Endometrial microvascular endothelial cells (primary cell): Measurements from ENCODE around the gene DNAH6. TPM values are rescaled to one million over a fixed set of nuclear protein-coding genes. Genes with fewer than 3 reads are reported as not detected.
"Not testable (repeated sequence)": the region's sequence is repeated elsewhere in the genome, so short reads cannot be mapped to it uniquely, and the experiment has no call there.

Experiments used
- in situ Hi-C: cut with HindIII; loops from 2 replicates; pipeline ENCODE4 v1.10.0; 2017; ENCODE audit warnings: low sequenced_read_pairs, low pct_unique_long_range_greater_than_20kb; ENCODE audit errors: inconsistent ontology term
- total RNA-seq: library from RNA; depleted of rRNA; stranded (reverse); fragments of >200 nt; gene quantifications from one replicate; pipeline ENCODE4 v1.2.3, GENCODE V29; 2015; ENCODE audit errors: inconsistent ontology term

The DNAH6 gene
- 0.19 TPM for total RNA-seq

GRCh38 chr2:84516234-84516986 is at the start of gene DNAH6:
Gene DNAH6 (plus strand): TSS chr2:84516498. CDS start chr2:84517827, 1,329 bp downstream.
- in situ Hi-C loops = no loop called here

GRCh38 chr2:84467389-84467788 is 48.9 kb upstream of the DNAH6 start:
- in situ Hi-C loops = no loop called here

DNA sequence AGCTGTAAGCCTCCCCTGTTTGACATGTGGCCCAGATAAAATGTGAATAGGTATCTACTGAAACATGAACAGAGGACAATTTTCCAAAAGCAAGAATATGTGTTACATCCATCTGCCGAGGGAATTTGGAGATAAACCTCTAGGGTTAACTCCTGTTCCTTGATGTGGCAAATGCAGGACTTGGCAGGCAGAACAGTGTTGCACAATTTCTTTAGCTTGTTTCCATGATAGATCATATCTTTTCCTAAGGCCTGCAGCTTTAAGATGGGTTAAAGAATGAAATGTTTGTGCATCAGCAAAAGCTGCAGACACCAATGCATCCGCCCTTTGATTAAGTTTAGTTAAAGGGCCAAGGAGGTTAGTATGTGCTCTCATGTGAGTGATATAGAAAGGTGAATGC is 43.9 kb upstream of the DNAH6 start:
- in situ Hi-C loops = not testable (repeated sequence)

DNA sequence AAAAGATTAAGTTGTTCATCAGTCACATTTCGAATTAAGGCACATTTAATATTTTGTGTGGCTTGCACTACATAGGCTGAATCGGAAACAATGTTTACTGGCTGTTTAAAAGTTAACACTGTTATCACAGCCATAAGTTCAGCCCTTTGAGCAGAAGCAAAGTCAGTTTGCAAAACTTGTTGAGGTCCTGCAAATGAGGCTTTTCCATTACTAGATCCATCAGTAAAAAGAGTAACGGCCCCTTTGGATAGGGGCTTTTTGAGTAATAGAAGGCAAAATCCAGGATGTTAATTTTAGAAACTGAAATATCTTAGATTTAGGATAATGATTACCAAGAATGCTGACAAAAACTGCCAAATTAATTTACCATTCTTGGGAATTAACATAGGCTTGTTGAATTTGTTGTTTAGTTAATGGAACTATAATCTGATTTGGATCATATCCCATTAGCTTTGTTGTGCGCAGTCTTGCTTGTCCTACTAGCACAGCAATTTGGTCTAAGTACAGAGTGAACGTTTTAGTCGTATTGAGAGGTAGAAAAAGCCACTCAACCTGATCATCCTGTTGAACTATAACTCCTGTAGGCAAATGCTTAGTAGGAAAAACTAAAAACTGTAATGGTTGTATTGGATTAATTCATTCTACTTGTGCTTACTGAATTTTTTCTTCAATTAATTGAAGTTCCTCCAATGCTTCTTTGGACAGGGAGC is 43.3 kb upstream of the DNAH6 start:
- in situ Hi-C loops = no loop called here

- in situ Hi-C loops = no loop called here
Measured at GRCh38 chr2:84474176-84474575, 42.1 kb upstream of the DNAH6 start.

DNA sequence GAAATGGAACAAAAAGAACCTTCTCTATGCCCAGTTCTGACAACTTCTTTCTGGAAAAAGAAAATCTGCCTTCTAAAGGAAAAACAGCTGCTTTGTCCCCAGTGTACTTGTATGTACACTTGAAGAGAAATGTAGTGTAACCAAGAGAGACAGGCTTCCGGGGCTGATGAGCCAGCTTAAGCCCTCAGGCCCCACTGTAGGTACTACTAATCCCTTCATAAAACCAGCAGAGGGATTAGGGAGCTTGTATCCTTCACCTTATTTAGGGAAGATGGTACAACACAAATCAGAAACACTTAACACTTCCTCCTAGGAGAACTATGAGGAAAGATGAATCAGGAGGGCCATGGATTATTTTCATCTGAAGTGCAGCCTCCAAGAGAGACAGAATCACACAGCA is 38.4 kb upstream of the DNAH6 start:
- in situ Hi-C loops = no loop called here

DNA sequence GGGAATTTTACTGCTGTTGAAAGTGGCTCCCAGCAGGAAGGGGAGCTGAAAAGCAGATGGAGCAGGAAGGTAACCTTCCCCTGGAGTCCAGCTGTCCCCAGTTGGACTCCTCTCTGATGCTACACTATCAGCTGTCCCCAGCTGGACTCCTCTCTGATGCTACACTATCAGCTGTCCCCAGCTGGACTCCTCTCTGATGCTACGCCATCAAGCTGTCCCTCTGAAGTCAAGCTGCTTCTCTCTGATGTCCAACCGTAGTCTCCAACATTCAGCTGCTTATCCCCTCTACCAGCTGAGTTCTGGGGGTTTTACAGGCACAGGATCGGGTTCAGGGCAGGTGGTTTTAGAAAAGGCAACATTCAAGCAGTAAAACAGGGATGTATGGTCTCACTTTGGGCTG is 37.4 kb upstream of the DNAH6 start:
- in situ Hi-C loops = no loop called here

DNA sequence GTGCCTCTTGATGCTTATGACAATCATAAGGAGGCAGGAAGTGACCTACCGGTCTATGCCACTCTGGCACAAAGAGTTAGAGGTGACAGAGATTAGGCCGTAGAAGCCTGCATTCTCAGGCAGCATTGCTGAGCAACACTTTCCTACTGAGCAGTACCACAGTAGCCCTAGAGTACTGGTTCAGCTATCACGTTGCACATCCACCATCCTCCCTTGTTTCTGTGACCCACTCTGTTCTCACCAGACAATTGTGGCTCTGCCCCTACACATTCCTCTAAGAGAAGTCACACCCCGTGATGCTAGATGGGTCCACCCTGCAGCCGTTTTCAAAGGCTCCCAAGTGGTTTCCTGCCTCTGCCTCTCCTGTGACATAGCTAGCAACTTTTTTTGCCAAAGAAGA is 34.6 kb upstream of the DNAH6 start:
- in situ Hi-C loops = no loop called here

DNA sequence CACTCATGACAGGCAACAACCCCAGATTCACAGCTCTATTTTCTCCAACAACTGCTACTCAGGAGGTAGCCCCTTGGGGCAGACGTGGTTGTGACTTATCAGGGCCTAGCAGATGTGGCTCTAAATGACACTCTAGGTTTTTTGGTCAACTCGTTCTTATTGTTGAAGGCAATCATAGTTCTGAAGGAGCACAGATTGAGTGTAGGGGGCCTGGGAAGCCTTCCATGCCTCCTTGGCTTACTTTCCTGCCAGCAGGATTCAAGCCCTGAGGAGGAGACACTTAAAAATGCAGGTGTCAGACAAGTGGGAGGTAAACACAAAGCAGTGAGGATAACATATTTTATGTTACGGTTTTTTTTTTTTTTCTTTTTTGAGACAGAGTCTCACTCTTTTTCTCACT is 33.7 kb upstream of the DNAH6 start:
- in situ Hi-C loops = no loop called here

DNA sequence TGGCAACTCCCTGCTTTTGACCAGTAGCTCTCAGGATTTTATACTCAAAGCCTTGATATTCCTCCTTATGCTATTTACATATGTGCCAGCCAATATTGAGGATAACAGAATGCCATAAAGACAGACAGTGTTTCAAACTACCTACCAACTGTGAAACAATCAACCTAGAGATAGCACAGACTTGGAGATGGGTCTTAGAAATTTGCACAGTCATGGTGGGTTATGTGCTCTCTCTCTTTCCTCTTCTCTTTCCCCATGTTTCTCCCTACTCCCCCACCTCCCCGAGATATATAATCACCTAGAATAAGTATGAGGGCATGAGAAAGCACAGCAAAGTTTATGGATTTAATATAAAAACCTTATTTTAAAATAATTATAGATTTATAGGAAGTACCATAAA is 33.0 kb upstream of the DNAH6 start:
- in situ Hi-C loops = no loop called here

DNA sequence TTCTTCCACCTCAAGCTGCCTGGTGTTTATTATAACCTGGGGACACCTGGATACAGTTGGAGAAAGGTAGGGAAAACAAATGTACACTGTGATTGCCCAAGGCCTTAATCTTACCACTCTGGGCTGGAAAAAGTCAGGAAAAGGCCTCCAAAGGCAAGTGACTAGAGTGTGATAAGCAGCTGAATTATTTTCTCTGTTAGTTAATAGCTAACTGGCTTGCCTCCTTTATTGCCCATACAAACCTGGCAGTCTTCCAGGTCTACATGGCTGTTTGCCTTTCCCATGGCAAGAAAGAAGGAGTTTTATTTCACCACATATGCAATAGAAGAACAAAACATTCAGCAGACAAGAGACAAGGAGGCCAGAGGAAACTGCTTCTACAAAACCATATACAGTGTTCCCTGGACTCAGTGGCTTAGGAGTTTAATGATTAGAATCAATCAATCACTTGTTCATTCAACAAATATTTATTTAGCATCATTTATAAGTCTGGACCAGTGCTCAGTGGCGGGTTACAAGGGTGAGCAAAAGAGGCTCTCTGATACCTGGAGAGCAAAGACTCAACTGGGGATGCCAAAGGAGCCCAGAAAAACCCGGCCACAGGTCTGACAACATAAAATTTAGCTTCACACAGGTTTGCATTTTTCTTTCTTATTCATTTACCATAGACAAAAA is 29.7 kb upstream of the DNAH6 start:
- in situ Hi-C loops = no loop called here

- in situ Hi-C loops = no loop called here
Measured at GRCh38 chr2:84487298-84487996, 28.9 kb upstream of the DNAH6 start.

DNA sequence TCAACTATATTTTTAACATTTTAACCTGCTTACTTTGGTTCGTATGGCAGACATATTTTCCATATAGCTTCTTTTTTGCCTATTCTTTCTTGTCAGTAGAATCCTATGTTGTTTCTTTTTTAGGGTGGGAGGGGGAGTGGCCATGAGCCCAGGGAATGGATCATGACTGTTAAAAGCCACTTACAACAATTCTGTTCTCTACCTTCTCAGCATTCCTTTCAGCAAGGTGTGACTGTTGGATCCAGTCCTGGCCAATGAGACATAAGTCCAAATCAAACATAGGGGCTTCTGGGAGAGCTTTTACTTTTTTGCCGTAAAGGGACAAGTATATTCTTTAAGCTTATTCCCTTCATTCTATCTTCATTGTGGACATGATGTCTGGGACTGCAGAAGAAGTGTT is 25.0 kb upstream of the DNAH6 start:
- in situ Hi-C loops = no loop called here

- in situ Hi-C loops = no loop called here
Measured at GRCh38 chr2:84491741-84492140, 24.6 kb upstream of the DNAH6 start.

DNA sequence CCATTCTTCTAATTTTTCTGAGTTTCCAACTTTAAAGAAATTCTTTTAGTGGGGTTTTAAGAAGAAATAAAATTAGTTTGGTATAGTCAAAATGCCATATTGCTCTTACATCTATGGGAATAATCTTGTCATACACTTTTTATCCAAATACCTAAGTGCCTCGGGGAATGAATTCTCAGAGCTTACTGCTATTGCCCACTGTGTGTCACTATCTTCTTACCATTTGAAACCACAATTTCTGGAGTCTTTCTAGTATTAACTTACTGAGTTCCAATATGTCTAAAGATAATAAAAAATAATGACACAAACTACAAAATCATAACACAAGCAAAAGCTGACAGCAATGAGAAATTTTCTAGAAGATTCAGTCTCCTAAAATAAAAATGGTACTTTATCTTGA is 23.7 kb upstream of the DNAH6 start:
- in situ Hi-C loops = no loop called here

DNA sequence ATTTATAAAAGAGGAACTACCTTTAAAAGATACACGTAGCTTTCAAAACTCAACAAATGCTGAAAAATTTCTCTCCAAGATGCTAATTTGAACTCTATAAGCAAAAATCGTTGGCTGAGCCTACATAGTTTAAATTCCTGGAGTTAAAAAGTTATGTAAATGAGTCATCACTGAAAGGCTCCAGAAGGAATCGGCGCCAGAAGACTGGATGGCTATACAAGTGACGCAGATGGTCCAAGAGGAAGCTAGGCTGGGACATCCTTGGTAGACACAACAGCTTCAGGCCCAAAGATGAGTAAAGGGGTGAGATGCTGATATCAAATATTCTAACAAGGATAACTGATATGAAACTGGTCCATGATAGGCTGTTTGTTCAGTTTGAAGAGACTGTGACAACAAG is 22.8 kb upstream of the DNAH6 start:
- in situ Hi-C loops = no loop called here

- in situ Hi-C loops = no loop called here
Measured at GRCh38 chr2:84494070-84494469, 22.2 kb upstream of the DNAH6 start.

- in situ Hi-C loops = no loop called here
Measured at GRCh38 chr2:84495539-84496146, 20.7 kb upstream of the DNAH6 start.

DNA sequence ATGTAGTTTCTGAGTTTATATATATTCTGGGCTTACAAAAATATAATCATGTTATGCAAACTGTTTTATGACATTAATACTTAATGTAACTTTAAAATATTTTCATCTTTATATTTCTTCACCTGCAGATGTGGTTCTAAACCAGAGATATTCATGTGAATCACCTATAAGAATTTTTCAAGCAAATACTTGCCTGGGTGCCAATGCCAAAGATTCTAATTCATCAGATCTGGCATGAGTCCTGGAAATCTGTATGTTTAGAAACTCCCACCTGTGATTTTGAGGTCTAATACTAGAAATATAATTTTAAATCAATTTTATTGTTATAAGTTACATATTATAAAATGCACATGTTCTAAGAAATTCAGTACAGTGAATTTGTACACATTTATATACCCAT is 19.9 kb upstream of the DNAH6 start:
- in situ Hi-C loops = no loop called here
